ENCODE measurements around the gene ZNF524. TPM values are rescaled to one million over a fixed set of nuclear protein-coding genes. Genes with fewer than 3 reads are reported as not detected.

ZNF524 gene
- total RNA-seq (10 to 100 TPM; 13.3 to 32.1 (median 24.7) TPM), polyA plus RNA-seq (10 to 100 TPM; 41.2 to 50.5 TPM), total RNA-seq (10.0 reads per million, percentile 35 among the genes with 10 or more reads in this experiment)

GRCh38 chr19:55599842-55600661, at the start of gene ZNF524:
ZNF524 (plus strand) TSS chr19:55600288; CDS start chr19:55602113, 1,825 bp downstream.
- ChIA-PET POLR2A (interaction anchor here (0.6 to 3.4 kb wide), 25 partner anchors 12 to 1410 kb away, joined by 3 to 44 read pairs (median 6); partner anchors contain the start of genes KMT5C, LENG8, PPP6R1 and U2AF2), CTCF (interaction anchor here (0.6 to 1.6 kb wide), 5 partner anchors 14 to 55 kb away, joined by 4 to 8 read pairs (median 4); partner anchors contain the start of genes U2AF2 and ZNF784)
- peaks cover 0 to 17% of the 10 kb centered on the region in 2 donors for H3K4me1 ChIP-seq (ENCODE audit: control insufficient read depth in 2 of 2, insufficient read depth in 2 of 2, low read length in 2 of 2)
- no peaks in the 10 kb centered on the region for H3K27me3 ChIP-seq (ENCODE audit: control insufficient read depth in 2 of 2, insufficient read depth in 2 of 2, low read length in 2 of 2)
- peaks cover 22 to 38% (median 33%) of the 10 kb centered on the region in 7 donors for H3K4me1 Mint-ChIP-seq
- H3K9me3 Mint-ChIP-seq, result peaks cover 0 to 7% (median 0%) of the 10 kb centered on the region in 11 donors
- peak within 1 kb of the TSS; percentile 93 for H3K4me3 ChIP-seq (ENCODE audit: low read length)
- ATAC-seq (peak; percentile 70), DNase-seq (peak; percentile 74 to 93 (median 90))
- peak within 1 kb of the TSS; percentile 93 for H3K27ac ChIP-seq (ENCODE audit: low read depth, low read length)
- H3K36me3 ChIP-seq (ENCODE audit: control insufficient read depth in 2 of 3, insufficient read depth in 3 of 3, low read length in 3 of 3), result peaks cover 0 to 37% (median 0%) of the 10 kb centered on the region in 3 experiments
- intact Hi-C loops (cut with micrococcal nuclease), result loop anchor here (1.0 kb wide), 18 partner anchors 13 to 1410 kb away; partner anchors contain the start of genes EPN1 (in 2 of the 2), KMT5C (in 2 of the 2), PPP1R12C (in 2 of the 2) and PPP6R1 (in 2 of the 2)
- peak within 1 kb of the TSS; percentile 97 to 100 (median 99) for H3K27ac Mint-ChIP-seq
- H3K4me3 Mint-ChIP-seq, result peak within 1 kb of the TSS; percentile 90 to 100 (median 99)
- H3K36me3 Mint-ChIP-seq, result peaks cover 9 to 30% (median 19%) of the 10 kb centered on the region in 5 donors
- no peaks in the 10 kb centered on the region for H3K27me3 Mint-ChIP-seq
- no peaks in the 10 kb centered on the region for H3K9me3 ChIP-seq (ENCODE audit: control insufficient read depth in 2 of 3, low read length in 3 of 3)

GRCh38 chr19:55550321-55550650, 49.8 kb upstream of the ZNF524 start:
- intact Hi-C loops (cut with micrococcal nuclease), result no loop called here
- DNase-seq, result no peak
- ATAC-seq, result no peak
- Histone ChIP-seq H3K27me3 (ENCODE audit: control insufficient read depth in 2 of 2, insufficient read depth in 2 of 2, low read length in 2 of 2) (no peaks in the 10 kb centered on the region), H3K27ac (ENCODE audit: low read depth, low read length) (no peak overlapping the region), H3K9me3 (ENCODE audit: control insufficient read depth in 2 of 3, low read length in 3 of 3) (no peaks in the 10 kb centered on the region), H3K4me1 (ENCODE audit: control insufficient read depth in 2 of 2, insufficient read depth in 2 of 2, low read length in 2 of 2) (no peaks in the 10 kb centered on the region), H3K36me3 (ENCODE audit: control insufficient read depth in 2 of 3, insufficient read depth in 3 of 3, low read length in 3 of 3) (no peaks in the 10 kb centered on the region), H3K4me3 (ENCODE audit: low read length) (no peak overlapping the region)
- H3K27me3 Mint-ChIP-seq, result peaks cover 13 to 36% (median 17%) of the 10 kb centered on the region in 5 donors
- no peaks in the 10 kb centered on the region for H3K9me3 Mint-ChIP-seq
- peaks cover 0 to 8% (median 0%) of the 10 kb centered on the region in 7 donors for H3K4me1 Mint-ChIP-seq
- no peak overlapping the region for H3K4me3 Mint-ChIP-seq
- CTCF ChIA-PET, result no interaction called here
- no peak overlapping the region for H3K27ac Mint-ChIP-seq
- POLR2A ChIA-PET, result no interaction called here
- H3K36me3 Mint-ChIP-seq, result no peaks in the 10 kb centered on the region

GRCh38 chr19:55552206-55552605, 47.9 kb upstream of the ZNF524 start:
- no peak overlapping the region for H3K4me3 ChIP-seq (ENCODE audit: low read length)
- H3K27ac ChIP-seq (ENCODE audit: low read depth, low read length), result no peak overlapping the region
- no peaks in the 10 kb centered on the region for H3K36me3 ChIP-seq (ENCODE audit: control insufficient read depth in 2 of 3, insufficient read depth in 3 of 3, low read length in 3 of 3)
- H3K9me3 Mint-ChIP-seq, result no peaks in the 10 kb centered on the region
- H3K27ac Mint-ChIP-seq, result peak overlapping the region in 1 of 9 donors; percentile 18
- no peak for ATAC-seq
- peaks cover 0 to 2% (median 0%) of the 10 kb centered on the region in 7 donors for H3K4me1 Mint-ChIP-seq
- ChIA-PET CTCF (no interaction called here), POLR2A (no interaction called here)
- intact Hi-C loops (cut with micrococcal nuclease), result no loop called here
- H3K27me3 Mint-ChIP-seq, result peaks cover 4 to 25% (median 13%) of the 10 kb centered on the region in 5 donors
- no peak for DNase-seq
- H3K4me3 Mint-ChIP-seq, result no peak overlapping the region
- H3K4me1 ChIP-seq (ENCODE audit: control insufficient read depth in 2 of 2, insufficient read depth in 2 of 2, low read length in 2 of 2), result no peaks in the 10 kb centered on the region
- H3K9me3 ChIP-seq (ENCODE audit: control insufficient read depth in 2 of 3, low read length in 3 of 3), result no peaks in the 10 kb centered on the region
- no peaks in the 10 kb centered on the region for H3K36me3 Mint-ChIP-seq
- H3K27me3 ChIP-seq (ENCODE audit: control insufficient read depth in 2 of 2, insufficient read depth in 2 of 2, low read length in 2 of 2), result no peaks in the 10 kb centered on the region

GRCh38 chr19:55552620-55553019, 47.5 kb upstream of the ZNF524 start:
- Histone ChIP-seq H3K27me3 (ENCODE audit: control insufficient read depth in 2 of 2, insufficient read depth in 2 of 2, low read length in 2 of 2) (no peaks in the 10 kb centered on the region), H3K36me3 (ENCODE audit: control insufficient read depth in 2 of 3, insufficient read depth in 3 of 3, low read length in 3 of 3) (no peaks in the 10 kb centered on the region), H3K27ac (ENCODE audit: low read depth, low read length) (no peak overlapping the region), H3K9me3 (ENCODE audit: control insufficient read depth in 2 of 3, low read length in 3 of 3) (no peaks in the 10 kb centered on the region), H3K4me3 (ENCODE audit: low read length) (no peak overlapping the region), H3K4me1 (ENCODE audit: control insufficient read depth in 2 of 2, insufficient read depth in 2 of 2, low read length in 2 of 2) (no peaks in the 10 kb centered on the region)
- ATAC-seq (no peak), DNase-seq (no peak)
- CTCF ChIA-PET, result no interaction called here
- no peaks in the 10 kb centered on the region for H3K36me3 Mint-ChIP-seq
- no peaks in the 10 kb centered on the region for H3K9me3 Mint-ChIP-seq
- no peak overlapping the region for H3K27ac Mint-ChIP-seq
- H3K27me3 Mint-ChIP-seq, result peaks cover under 1 to 21% (median 9%) of the 10 kb centered on the region in 5 donors
- POLR2A ChIA-PET, result no interaction called here
- H3K4me1 Mint-ChIP-seq, result peaks cover 0 to 2% (median 0%) of the 10 kb centered on the region in 7 donors
- intact Hi-C loops (cut with micrococcal nuclease), result no loop called here
- H3K4me3 Mint-ChIP-seq, result no peak overlapping the region

- H3K4me3 Mint-ChIP-seq, result no peak overlapping the region
- Histone ChIP-seq H3K4me3 (ENCODE audit: low read length) (no peak overlapping the region), H3K36me3 (ENCODE audit: control insufficient read depth in 2 of 3, insufficient read depth in 3 of 3, low read length in 3 of 3) (no peaks in the 10 kb centered on the region), H3K4me1 (ENCODE audit: control insufficient read depth in 2 of 2, insufficient read depth in 2 of 2, low read length in 2 of 2) (no peaks in the 10 kb centered on the region), H3K27me3 (ENCODE audit: control insufficient read depth in 2 of 2, insufficient read depth in 2 of 2, low read length in 2 of 2) (no peaks in the 10 kb centered on the region), H3K27ac (ENCODE audit: low read depth, low read length) (no peak overlapping the region), H3K9me3 (ENCODE audit: control insufficient read depth in 2 of 3, low read length in 3 of 3) (no peaks in the 10 kb centered on the region)
- H3K36me3 Mint-ChIP-seq, result no peaks in the 10 kb centered on the region
- intact Hi-C loops (cut with micrococcal nuclease), result no loop called here
- no peaks in the 10 kb centered on the region for H3K9me3 Mint-ChIP-seq
- POLR2A ChIA-PET, result no interaction called here
- CTCF ChIA-PET, result no interaction called here
- no peak overlapping the region for H3K27ac Mint-ChIP-seq
- H3K4me1 Mint-ChIP-seq, result peaks cover 0 to 2% (median 0%) of the 10 kb centered on the region in 7 donors
- no peak for ATAC-seq
- peaks cover 0 to 14% (median 5%) of the 10 kb centered on the region in 5 donors for H3K27me3 Mint-ChIP-seq
- no peak for DNase-seq
Observed at GRCh38 chr19:55553217-55554182, 46.6 kb upstream of the ZNF524 start.

GRCh38 chr19:55554302-55554701, 45.8 kb upstream of the ZNF524 start:
- no peak overlapping the region for H3K4me3 Mint-ChIP-seq
- H3K27ac Mint-ChIP-seq, result no peak overlapping the region
- CTCF ChIA-PET, result no interaction called here
- no peak overlapping the region for H3K27ac ChIP-seq (ENCODE audit: low read depth, low read length)
- no peaks in the 10 kb centered on the region for H3K9me3 Mint-ChIP-seq
- peaks cover 0 to 2% (median 0%) of the 10 kb centered on the region in 7 donors for H3K4me1 Mint-ChIP-seq
- ATAC-seq (no peak), DNase-seq (no peak)
- intact Hi-C loops (cut with micrococcal nuclease), result no loop called here
- no peaks in the 10 kb centered on the region for H3K9me3 ChIP-seq (ENCODE audit: control insufficient read depth in 2 of 3, low read length in 3 of 3)
- peaks cover 0 to 14% (median 5%) of the 10 kb centered on the region in 5 donors for H3K27me3 Mint-ChIP-seq
- POLR2A ChIA-PET, result no interaction called here
- H3K4me3 ChIP-seq (ENCODE audit: low read length), result no peak overlapping the region
- no peaks in the 10 kb centered on the region for H3K36me3 Mint-ChIP-seq
- H3K4me1 ChIP-seq (ENCODE audit: control insufficient read depth in 2 of 2, insufficient read depth in 2 of 2, low read length in 2 of 2), result no peaks in the 10 kb centered on the region
- no peaks in the 10 kb centered on the region for H3K36me3 ChIP-seq (ENCODE audit: control insufficient read depth in 2 of 3, insufficient read depth in 3 of 3, low read length in 3 of 3)
- no peaks in the 10 kb centered on the region for H3K27me3 ChIP-seq (ENCODE audit: control insufficient read depth in 2 of 2, insufficient read depth in 2 of 2, low read length in 2 of 2)

Measured in naive thymus-derived CD4-positive, alpha-beta T cell (primary cell).